ENCODE results near the gene KY. TPM values are rescaled to one million over a fixed set of nuclear protein-coding genes. Genes with fewer than 3 reads are reported as not detected.

KY gene
- total and polyA plus RNA-seq, 2 experiments from 2014 or later: not detected

- no peak overlapping the region for H2AFZ ChIP-seq
- no peaks in the 10 kb centered on the region for H3K27me3 ChIP-seq (ENCODE audit: insufficient read depth)
- H3K36me3 ChIP-seq (ENCODE audit: insufficient read depth): no peaks in the 10 kb centered on the region
- no peak overlapping the region for H3K27ac Mint-ChIP-seq
- ATAC-seq (no peak), DNase-seq (ENCODE audit: low spot score) (no peak)
- H3K79me2 ChIP-seq (replicated peaks; ENCODE audit: insufficient read depth): no peaks in the 10 kb centered on the region
- H3K36me3 Mint-ChIP-seq (ENCODE audit: low read depth): no peaks in the 10 kb centered on the region
- no peaks in the 10 kb centered on the region for H3K9me3 Mint-ChIP-seq
- no peak overlapping the region for H3K27ac ChIP-seq (ENCODE audit: low read depth)
- H4K20me1 ChIP-seq (replicated peaks; ENCODE audit: insufficient read depth): no peaks in the 10 kb centered on the region
- no peaks in the 10 kb centered on the region for H3F3A ChIP-seq (replicated peaks; ENCODE audit: low read depth)
- H3K4me3 Mint-ChIP-seq: no peak overlapping the region
- H3K4me1 Mint-ChIP-seq: peaks cover 6% of the 10 kb centered on the region; the same call in 2 of the 3 replicates
- TF ChIP-seq ZNF331 (CRISPR knock-in tag; IDR thresholded peaks at IDR 0.05; ENCODE audit: low read depth) (no peak), ZNF114 (CRISPR knock-in tag; IDR thresholded peaks at IDR 0.05) (no peak), EZH2phosphoT487 (IDR thresholded peaks at IDR 0.05; ENCODE audit: unreplicated experiment) (no peak), ZNF462 (CRISPR knock-in tag; IDR thresholded peaks at IDR 0.05) (no peak), CREB1 (CRISPR knock-in tag; IDR thresholded peaks at IDR 0.05; ENCODE audit: low read depth) (no peak), STAT1 (IDR thresholded peaks at IDR 0.05; ENCODE audit: unreplicated experiment) (no peak), POLR2AphosphoS5 (IDR thresholded peaks at IDR 0.05; ENCODE audit: low read depth) (no peak), CTCF (conservative IDR thresholded peaks at IDR 0.05; ENCODE audit: low read depth in 2 of 2) (no peak), ETS1 (IDR thresholded peaks at IDR 0.05) (no peak), NANOG (IDR thresholded peaks at IDR 0.05; ENCODE audit: borderline replicate concordance) (no peak), EZH2 (IDR thresholded peaks at IDR 0.05; ENCODE audit: low read depth, unreplicated experiment) (no peak), JUNB (IDR thresholded peaks at IDR 0.05; ENCODE audit: unreplicated experiment) (no peak), REST (IDR thresholded peaks at IDR 0.05; ENCODE audit: unreplicated experiment) (no peak)
- H3K27me3 Mint-ChIP-seq (ENCODE audit: insufficient read depth, low read depth, poor library complexity): peaks cover 14% of the 10 kb centered on the region
- no peaks in the 10 kb centered on the region; the same call in 1 of the 2 replicates for H3K9me2 ChIP-seq (ENCODE audit: insufficient read depth)
- 0 out of 2 replicates have a peak, but pooled peaks cover 2% of the 10 kb centered on the region for H3K4me1 ChIP-seq (ENCODE audit: insufficient read depth)
- no peak overlapping the region for H3K4me3 ChIP-seq
- H3K4me2 ChIP-seq: no peak overlapping the region
These were observed 51.9 kb downstream of the KY start for GRCh38 chr3:134598763-134599545.

Data from GM23338 (cell line).